ENCODE measurements around the gene AMHR2.

Gene AMHR2

DNA sequence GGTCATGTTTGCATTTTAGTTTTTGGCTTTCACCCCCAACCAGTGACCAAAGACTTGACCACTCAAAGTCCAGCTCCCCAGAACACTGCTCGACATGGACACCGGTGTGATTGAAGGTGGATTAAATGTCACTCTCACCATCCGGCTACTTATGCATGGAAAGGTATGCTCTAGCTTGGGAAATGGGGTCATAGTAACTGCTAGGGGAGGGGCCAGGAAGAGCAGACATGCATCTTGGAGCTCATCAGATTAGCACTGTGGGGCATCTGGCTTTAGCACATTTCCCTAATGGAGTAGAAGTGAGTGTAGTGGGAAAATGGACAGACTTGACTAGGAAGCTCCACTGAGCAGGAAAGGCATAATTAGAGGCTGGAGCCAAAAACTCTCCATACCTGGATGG lies 31.1 kb downstream of the AMHR2 start:
- TF ChIP-seq ZNF274 (IDR thresholded peaks at IDR 0.05; ENCODE audit: low read depth, low read length) = no peak
- H3K4me3 ChIP-seq (ENCODE audit: low read length) = no peak overlapping the region

DNA sequence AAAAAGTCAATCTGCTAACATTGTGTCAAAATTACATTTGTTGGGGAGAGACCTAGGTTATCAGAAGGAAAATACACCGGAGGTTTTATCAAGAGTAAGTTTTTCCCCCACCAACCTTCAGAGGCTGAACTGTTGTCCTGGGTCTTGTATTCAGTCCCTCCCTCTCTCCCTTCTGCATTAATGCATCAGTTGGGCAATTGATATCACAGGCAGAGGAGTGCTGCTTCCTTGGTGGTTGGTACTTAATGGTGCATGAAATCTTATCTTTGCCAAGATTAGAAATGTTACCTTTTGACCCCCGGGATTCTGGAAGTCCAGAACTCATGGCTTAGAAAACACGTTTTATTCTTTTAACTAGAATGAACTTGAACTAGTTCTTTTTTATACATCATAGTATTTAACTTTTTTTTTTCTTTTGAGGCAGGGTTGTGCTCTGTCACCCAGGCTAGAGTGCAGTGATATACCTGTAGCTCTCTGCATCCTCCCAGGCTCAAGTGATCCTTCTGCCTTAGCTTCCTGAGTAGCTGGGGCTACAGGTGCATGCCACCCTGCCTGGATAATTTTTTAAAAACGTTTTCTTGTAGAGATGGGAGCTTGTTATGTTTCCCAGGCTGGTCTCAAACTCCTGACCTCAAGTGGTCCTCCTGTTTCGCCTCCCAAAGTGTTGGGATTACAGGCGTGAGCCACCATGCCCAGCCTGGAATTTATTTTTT lies 33.2 kb downstream of the AMHR2 start:
- H3K4me3 ChIP-seq (ENCODE audit: low read length) = no peak overlapping the region
- no peak for TF ChIP-seq ZNF274 (IDR thresholded peaks at IDR 0.05; ENCODE audit: low read depth, low read length)

DNA sequence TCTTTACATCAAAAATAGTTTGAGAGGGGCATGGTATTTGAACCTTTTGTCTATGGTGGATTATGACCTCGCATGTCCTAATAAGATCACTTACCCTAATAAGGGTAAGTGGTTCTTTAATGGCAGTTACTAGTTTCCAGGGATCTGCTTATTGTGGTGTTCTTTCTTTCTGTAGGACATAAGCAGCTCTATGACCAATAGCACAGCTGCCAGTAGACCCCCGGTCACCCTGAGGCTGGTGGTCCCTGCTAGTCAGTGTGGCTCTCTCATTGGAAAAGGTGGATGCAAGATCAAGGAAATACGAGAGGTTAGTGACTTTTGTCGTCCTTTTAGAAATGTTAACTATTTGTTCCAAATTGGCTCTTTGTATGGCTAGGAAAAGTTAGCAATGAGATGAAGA lies 35.4 kb downstream of the AMHR2 start:
- H3K4me3 ChIP-seq (ENCODE audit: low read length) = no peak overlapping the region
- no peak for TF ChIP-seq ZNF274 (IDR thresholded peaks at IDR 0.05; ENCODE audit: low read depth, low read length)

DNA sequence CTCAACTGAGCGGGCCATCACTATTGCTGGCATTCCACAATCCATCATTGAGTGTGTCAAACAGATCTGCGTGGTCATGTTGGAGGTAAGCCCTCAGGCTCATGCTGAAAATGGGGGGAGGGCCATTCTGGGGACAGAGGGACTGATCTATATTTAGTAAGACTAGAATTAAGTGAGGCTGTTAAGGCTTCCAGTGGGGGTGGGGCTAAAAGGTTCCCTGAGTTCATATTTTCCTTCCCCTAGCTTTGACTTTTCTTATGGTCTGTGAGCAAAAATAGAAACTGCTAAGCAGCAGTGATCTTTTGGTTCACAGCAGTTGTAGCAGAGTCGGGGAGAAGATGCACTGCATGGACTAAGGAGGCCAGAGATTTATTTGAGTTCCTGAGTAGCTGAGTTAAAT lies 37.4 kb downstream of the AMHR2 start:
- no peak overlapping the region for H3K4me3 ChIP-seq (ENCODE audit: low read length)
- no peak for TF ChIP-seq ZNF274 (IDR thresholded peaks at IDR 0.05; ENCODE audit: low read depth, low read length)

- H3K4me3 ChIP-seq (ENCODE audit: low read length) = no peak overlapping the region
- no peak for TF ChIP-seq ZNF274 (IDR thresholded peaks at IDR 0.05; ENCODE audit: low read depth, low read length)
These were observed 37.9 kb downstream of the AMHR2 start for GRCh38 chr12:53461591-53461990.

- H3K4me3 ChIP-seq (ENCODE audit: low read length) = no peak overlapping the region
- no peak for TF ChIP-seq ZNF274 (IDR thresholded peaks at IDR 0.05; ENCODE audit: low read depth, low read length)
These were observed 39.3 kb downstream of the AMHR2 start for GRCh38 chr12:53462935-53463334.

DNA sequence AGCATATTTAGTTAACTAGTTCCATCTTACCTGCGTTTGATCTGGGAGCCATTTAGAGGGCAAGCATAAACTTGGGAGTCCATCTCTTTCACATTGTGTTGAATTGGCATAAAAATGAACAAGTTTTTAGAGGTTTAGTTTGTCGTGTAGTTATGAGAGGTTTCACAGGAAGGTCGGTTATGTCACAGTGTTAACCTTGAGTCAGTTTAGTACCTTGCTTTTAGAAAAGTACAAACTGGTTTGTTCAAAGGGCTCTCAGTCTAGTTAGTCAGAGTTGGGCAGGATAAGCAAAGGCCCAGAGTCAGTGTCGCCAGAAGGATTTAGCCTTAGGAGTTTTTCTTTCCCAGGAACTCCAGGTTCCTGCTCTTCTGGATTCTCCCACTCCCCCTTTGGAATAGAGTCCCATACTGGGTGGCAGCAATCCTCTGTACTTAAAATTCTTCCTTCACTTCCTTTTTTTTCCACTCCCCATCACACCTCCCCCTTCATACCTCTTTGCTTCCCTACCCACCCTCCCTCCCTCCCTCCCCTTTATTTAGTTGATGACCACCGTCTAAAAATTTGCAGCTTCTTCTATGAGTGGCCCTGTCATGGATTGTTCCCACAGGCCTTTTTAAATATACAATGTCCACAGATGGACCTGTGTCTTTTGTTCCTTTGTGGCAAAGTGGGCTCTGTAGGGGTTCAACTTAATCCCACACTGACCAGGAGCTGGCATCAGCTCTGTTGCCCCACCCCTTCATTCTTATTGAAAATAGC lies 40.3 kb downstream of the AMHR2 start:
- H3K4me3 ChIP-seq (ENCODE audit: low read length) = no peak overlapping the region
- TF ChIP-seq ZNF274 (IDR thresholded peaks at IDR 0.05; ENCODE audit: low read depth, low read length) = no peak

GRCh38 chr12:53464685-53465418 lies 41.2 kb downstream of the AMHR2 start:
- H3K4me3 ChIP-seq (ENCODE audit: low read length) = no peak overlapping the region
- TF ChIP-seq ZNF274 (IDR thresholded peaks at IDR 0.05; ENCODE audit: low read depth, low read length) = no peak

DNA sequence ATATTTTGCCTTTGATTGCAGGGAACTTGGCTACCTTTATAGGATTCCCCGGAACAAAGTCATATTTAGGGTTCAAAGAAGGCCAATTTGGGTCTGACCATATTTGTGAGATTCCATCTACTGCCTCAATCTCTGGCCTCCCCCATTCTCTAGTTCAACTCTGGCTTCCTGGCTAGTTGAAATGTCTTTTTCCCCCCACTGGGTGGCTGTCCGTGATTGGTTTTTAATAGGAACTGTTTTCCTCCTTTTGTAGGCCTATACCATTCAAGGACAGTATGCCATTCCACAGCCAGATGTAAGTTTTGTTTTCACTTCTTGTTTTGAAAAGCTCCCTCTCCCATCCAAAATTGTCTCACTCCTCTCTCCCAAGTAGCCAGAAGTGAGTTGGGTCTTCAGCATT lies 42.0 kb downstream of the AMHR2 start:
- TF ChIP-seq ZNF274 (IDR thresholded peaks at IDR 0.05; ENCODE audit: low read depth, low read length) = no peak
- no peak overlapping the region for H3K4me3 ChIP-seq (ENCODE audit: low read length)

DNA sequence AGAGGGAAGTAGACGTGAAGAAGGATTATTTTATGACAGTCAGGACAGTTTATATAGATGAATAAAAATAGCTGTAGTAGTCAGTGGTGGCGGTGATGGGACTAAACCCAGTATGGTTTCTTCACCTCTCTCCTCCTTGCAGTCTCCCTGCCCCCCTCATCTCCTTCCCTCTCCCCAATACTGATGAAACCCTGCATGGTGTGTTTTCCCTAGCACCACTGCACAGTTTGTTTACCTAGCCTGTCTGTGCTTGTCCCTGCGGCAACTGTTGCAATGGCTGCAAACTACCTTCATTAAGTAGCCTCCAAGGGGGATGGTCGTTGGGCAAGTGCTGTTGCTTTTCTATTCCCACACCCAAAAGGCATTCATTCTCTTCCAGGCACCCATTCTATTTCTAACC lies 43.0 kb downstream of the AMHR2 start:
- H3K4me3 ChIP-seq (ENCODE audit: low read length) = no peak overlapping the region
- TF ChIP-seq ZNF274 (IDR thresholded peaks at IDR 0.05; ENCODE audit: low read depth, low read length) = no peak

DNA sequence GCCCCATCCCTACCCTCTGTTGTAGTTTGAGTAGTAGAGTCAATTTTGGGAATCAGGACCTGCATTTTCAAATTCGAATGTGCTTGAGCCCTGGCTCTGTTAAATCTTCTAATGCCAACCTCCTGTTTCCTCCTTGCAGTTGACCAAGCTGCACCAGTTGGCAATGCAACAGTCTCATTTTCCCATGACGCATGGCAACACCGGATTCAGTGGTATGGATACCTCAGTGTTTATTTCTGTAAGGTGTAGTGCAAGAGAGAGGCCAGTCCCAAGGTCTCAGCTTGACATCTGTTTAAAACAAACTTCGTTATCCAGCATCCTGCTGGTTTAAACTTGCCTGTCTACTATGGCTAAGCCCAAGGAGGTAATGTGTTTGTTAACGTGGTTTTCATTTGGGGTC lies 43.4 kb downstream of the AMHR2 start:
- no peak overlapping the region for H3K4me3 ChIP-seq (ENCODE audit: low read length)
- TF ChIP-seq ZNF274 (IDR thresholded peaks at IDR 0.05; ENCODE audit: low read depth, low read length) = no peak

GRCh38 chr12:53467880-53468279 lies 44.2 kb downstream of the AMHR2 start:
- no peak overlapping the region for H3K4me3 ChIP-seq (ENCODE audit: low read length)
- TF ChIP-seq ZNF274 (IDR thresholded peaks at IDR 0.05; ENCODE audit: low read depth, low read length) = no peak

DNA sequence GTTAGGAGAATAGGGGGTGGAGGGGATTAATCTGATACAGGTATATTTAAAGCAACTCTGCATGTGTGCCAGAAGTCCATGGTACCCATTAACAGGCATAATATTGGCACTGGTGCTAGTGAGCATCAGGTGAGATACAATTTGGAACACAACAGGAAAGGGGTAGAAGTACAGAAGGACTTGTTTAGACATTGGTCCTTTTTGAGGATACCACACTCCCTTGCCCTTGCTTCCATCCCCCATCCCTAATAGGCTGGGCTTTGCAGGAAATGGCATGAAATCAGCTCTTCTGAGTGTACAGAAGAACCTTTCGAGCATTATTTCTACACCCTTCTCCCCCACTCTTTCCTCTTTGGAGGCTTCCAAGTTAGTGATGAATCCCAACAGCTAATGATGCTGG lies 44.6 kb downstream of the AMHR2 start:
- TF ChIP-seq ZNF274 (IDR thresholded peaks at IDR 0.05; ENCODE audit: low read depth, low read length) = no peak
- H3K4me3 ChIP-seq (ENCODE audit: low read length) = no peak overlapping the region

DNA sequence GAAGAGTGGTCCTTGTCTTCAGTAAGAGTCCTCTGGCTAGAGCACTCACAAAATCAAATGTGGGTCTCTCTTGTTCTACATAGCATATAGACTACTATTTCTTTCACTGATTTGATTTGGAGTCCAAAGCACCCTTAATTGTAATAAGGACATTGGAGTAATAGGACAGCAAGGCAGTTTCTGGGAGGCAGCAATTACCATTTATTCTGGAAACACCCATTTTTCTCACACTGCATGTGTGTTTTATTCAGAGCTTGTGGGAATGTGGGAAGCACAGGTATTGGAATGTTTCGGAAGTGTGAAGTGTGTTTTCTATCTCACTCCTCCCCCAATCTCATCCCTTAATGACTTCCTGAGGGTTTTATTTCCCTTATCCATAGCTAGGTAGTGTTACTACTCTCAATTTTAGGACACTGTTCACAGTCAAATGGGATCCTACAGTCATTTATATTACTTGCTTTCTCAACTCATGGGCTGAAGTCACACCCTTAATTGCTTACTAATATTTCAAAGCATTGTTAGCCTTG lies 48.5 kb downstream of the AMHR2 start:
- no peak for TF ChIP-seq ZNF274 (IDR thresholded peaks at IDR 0.05; ENCODE audit: low read depth, low read length)
- no peak overlapping the region for H3K4me3 ChIP-seq (ENCODE audit: low read length)

DNA sequence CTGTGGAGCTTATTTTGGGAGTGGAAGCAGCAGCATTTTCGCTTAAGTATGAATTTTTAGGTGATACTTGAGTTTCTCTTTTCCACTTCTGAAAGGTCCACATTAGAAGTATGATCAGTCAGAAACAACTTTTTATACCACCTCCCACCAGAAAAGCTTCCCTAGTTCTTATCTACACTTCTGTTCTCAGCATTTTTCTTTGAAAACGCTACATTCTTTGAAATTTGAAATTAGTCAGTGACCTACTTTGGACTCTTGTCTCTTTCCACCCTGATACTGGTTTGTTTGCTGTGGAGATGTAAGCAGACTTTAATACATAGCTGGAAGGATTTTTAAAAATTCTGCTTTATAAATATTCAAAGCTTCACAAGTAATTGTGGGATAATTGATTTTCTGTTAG lies 50.4 kb downstream of the AMHR2 start:
- H3K4me3 ChIP-seq (ENCODE audit: low read length) = no peak overlapping the region
- no peak for TF ChIP-seq ZNF274 (IDR thresholded peaks at IDR 0.05; ENCODE audit: low read depth, low read length)

Data from GM08714 (cell line).